ENCODE measurements around the gene RYR2. TPM values are rescaled to one million over a fixed set of nuclear protein-coding genes. Genes with fewer than 3 reads are reported as not detected.
"Not testable (repeated sequence)": the region's sequence is repeated elsewhere in the genome, so short reads cannot be mapped to it uniquely, and the experiment has no call there.

Gene RYR2
- total and polyA plus RNA-seq, 8 donors = 1.6 to 6.9 (median 4.4) TPM

DNA sequence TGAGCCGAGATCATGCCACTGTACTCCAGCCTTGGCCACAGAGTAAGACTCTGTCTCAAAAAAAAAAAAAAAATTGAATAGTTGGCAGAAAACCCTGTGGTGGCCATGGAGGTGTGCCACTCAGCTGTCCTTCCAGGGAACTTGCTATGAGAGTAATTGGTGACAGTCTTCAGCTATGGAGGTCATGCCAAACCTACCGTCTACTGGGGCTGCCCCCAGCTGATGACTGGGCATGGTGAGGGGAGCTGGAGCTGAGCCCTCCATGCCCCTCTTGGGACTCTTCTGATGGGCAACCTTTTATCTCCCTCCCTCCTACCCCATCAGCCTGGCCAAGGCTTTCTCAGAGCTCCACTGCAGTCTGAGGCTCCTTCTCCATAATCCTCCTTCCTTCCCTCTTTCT is 84.2 kb downstream of the RYR2 start:
- FAIRE-seq = no peak

DNA sequence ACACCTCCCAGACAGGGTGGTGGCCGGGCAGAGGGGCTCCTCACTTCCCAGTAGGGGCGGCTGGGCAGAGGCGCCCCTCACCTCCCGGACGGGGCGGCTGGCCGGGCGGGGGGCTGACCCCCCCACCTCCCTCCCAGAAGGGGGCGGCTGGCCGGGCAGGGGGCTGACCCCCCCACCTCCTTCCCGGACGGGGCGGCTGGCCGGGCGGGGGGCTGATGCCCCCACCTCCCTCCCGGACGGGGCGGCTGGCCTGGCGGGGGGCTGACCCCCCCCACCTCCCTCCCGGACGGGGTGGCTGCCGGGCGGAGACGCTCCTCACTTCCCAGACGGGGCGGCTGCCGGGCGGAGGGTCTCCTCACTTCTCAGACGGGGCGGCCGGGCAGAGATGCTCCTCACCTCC is 85.3 kb downstream of the RYR2 start:
- H3K27ac ChIP-seq; FAIRE-seq; DNase-seq; H3K36me3 ChIP-seq; H3K4me3 ChIP-seq; intact Hi-C loops (cut with DNase I); H3K9me3 ChIP-seq; ATAC-seq; H3K4me1 ChIP-seq; H3K27me3 ChIP-seq: not testable (repeated sequence)
- 90 to 96% methylated on average over 10 to 27 of the region's 31 CpGs for WGBS, 2 donors

More for the DNA sequence above, 84.2 kb downstream of the RYR2 start:
- Histone ChIP-seq H3K4me1 (no peaks in the 10 kb centered on the region), H3K27me3 (no peaks in the 10 kb centered on the region), H3K36me3 (no peaks in the 10 kb centered on the region), H3K4me3 (no peak overlapping the region), H3K9me3 (no peaks in the 10 kb centered on the region), H3K27ac (no peak overlapping the region)
- DNase-seq (no peak), ATAC-seq (no peak)
- WGBS, 2 donors = 90 to 91% methylated on average over 2 of the region's 2 CpGs
- TF ChIP-seq, protein P1, sequence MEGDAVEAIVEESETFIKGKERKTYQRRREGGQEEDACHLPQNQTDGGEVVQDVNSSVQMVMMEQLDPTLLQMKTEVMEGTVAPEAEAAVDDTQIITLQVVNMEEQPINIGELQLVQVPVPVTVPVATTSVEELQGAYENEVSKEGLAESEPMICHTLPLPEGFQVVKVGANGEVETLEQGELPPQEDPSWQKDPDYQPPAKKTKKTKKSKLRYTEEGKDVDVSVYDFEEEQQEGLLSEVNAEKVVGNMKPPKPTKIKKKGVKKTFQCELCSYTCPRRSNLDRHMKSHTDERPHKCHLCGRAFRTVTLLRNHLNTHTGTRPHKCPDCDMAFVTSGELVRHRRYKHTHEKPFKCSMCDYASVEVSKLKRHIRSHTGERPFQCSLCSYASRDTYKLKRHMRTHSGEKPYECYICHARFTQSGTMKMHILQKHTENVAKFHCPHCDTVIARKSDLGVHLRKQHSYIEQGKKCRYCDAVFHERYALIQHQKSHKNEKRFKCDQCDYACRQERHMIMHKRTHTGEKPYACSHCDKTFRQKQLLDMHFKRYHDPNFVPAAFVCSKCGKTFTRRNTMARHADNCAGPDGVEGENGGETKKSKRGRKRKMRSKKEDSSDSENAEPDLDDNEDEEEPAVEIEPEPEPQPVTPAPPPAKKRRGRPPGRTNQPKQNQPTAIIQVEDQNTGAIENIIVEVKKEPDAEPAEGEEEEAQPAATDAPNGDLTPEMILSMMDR (IDR thresholded peaks at IDR 0.05) = no peak
- intact Hi-C loops (cut with DNase I) = no loop called here

DNA sequence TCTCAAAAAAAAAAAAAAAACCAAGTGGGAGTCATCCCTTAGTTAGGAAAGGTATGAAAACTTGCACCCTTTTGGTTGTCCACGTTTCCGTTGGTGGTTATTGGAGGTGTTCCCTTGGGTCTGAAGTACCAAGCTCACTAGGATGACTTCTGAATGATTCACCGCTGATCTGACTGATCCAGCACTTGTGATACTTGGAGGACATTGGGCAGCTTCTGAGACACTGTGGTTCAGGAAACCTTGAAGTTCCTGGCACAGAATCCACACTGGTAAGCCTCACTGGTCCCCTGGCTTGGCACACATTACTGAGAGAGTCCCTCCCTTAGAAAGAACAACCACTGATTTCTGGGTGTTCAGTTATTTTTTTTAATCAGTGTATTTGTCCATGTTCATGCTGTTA is 91.9 kb downstream of the RYR2 start:
- WGBS, 2 donors = 37 to 55% methylated on average over 3 of the region's 3 CpGs
- intact Hi-C loops (cut with DNase I) = no loop called here
- Histone ChIP-seq H3K9me3 (no peaks in the 10 kb centered on the region), H3K4me1 (no peaks in the 10 kb centered on the region), H3K27me3 (no peaks in the 10 kb centered on the region), H3K4me3 (no peak overlapping the region), H3K27ac (no peak overlapping the region), H3K36me3 (no peaks in the 10 kb centered on the region)
- TF ChIP-seq, protein P1 (IDR thresholded peaks at IDR 0.05) = no peak
- ATAC-seq = no peak
- DNase-seq = no peak
- no peak for FAIRE-seq

DNA sequence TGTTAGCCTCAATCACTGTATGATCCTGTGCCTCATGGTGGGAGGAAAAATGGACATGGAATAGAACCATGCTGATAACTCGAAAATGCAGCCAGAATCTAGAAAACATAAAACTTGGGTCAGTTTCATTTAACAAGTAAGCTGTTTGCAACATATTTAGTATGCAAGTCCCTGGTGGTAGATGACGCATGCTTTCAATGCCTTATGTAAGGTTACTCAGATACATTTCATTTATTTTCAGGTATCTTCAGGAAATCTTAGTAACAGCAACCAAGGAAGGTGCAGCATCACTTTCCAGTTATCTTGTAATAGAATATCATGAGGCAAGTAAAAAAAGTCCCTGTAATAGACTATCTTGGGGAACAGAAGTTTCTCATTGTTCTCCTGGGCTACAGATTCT is 92.9 kb downstream of the RYR2 start:
- Histone ChIP-seq H3K4me1 (no peaks in the 10 kb centered on the region), H3K9me3 (no peaks in the 10 kb centered on the region), H3K4me3 (no peak overlapping the region), H3K27ac (no peak overlapping the region), H3K27me3 (no peaks in the 10 kb centered on the region), H3K36me3 (no peaks in the 10 kb centered on the region)
- no peak for FAIRE-seq
- WGBS, 2 donors = 73 to 77% methylated on average over 2 of the region's 2 CpGs
- intact Hi-C loops (cut with DNase I) = no loop called here
- no peak for ATAC-seq
- TF ChIP-seq, protein P1 (IDR thresholded peaks at IDR 0.05) = no peak
- no peak for DNase-seq

DNA sequence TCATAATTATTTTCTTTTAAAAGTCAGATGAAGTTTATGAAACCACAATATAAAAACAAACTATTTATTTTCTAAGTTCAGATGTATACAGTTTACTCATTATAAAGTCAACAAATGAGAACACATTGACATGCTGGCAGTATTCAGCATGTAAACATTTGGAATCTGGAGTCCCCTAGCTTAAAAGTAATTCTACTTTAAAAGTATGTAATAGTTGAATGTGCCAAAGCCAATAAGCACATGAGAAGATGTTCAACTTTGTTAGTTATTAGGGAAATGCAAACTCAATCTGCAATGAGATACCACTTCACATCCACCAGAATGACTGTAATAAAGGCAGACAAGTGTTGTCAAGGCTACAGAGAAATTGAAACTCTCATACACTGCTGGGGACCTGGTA is 96.6 kb downstream of the RYR2 start:
- intact Hi-C loops (cut with DNase I) = no loop called here
- no peak for FAIRE-seq

More for the DNA sequence above, 96.6 kb downstream of the RYR2 start:
- no peak overlapping the region for H3K4me3 ChIP-seq
- H3K4me1 ChIP-seq = no peaks in the 10 kb centered on the region
- no peak overlapping the region for H3K27ac ChIP-seq
- no peaks in the 10 kb centered on the region for H3K36me3 ChIP-seq
- no peaks in the 10 kb centered on the region for H3K9me3 ChIP-seq
- ATAC-seq (no peak), DNase-seq (no peak)
- TF ChIP-seq, protein P1 (IDR thresholded peaks at IDR 0.05) = no peak
- no peaks in the 10 kb centered on the region for H3K27me3 ChIP-seq

Data from pancreas (tissue), 10 donors.